NB4 (cell line): ENCODE data around the gene GALNT12.

Experiments used
- CTCF ChIP-seq: IDR thresholded peaks from one replicate; pipeline ENCODE4 v1.5.1; 2012; ENCODE audit warnings: low read depth, low read length
- POLR2A ChIP-seq: IDR thresholded peaks from 2 replicates; pipeline ENCODE4 v1.6.1; 2011; ENCODE audit warnings: mild to moderate bottlenecking; ENCODE audit not compliant: insufficient read length; ENCODE audit errors: extremely low read depth

GRCh38 chr9:98797491-98797890, 10.0 kb upstream of the GALNT12 start:
- TF ChIP-seq CTCF (no peak), POLR2A (no peak)
